Fibroblast of the aortic adventitia (primary cell): ENCODE measurements around the gene WBP1L. TPM values are rescaled to one million over a fixed set of nuclear protein-coding genes. Genes with fewer than 3 reads are reported as not detected.

ENCODE experiments used
- DNase-seq: peaks from one replicate; pipeline ENCODE4 v3.0.0-alpha.2; 2010; ENCODE audit warnings: low read depth
- H3K4me3 ChIP-seq: 2 replicates; pipeline ENCODE4 v1.5.1; 2011; ENCODE audit warnings: low read depth, mild to moderate bottlenecking, control low read depth, low read length, moderate library complexity
- CTCF ChIP-seq: IDR thresholded peaks from 2 replicates; pipeline ENCODE4 v1.5.1; 2011; ENCODE audit warnings: mild to moderate bottlenecking, low read length, control low read depth, inconsistent platforms; ENCODE audit not compliant: insufficient read depth
- total RNA-seq: library from RNA; depleted of rRNA; stranded (reverse); fragments of >200 nt; gene quantifications from 2 replicates; pipeline ENCODE4 v1.2.3, GENCODE V29; 2012; ENCODE audit warnings: low replicate concordance

The WBP1L gene
- total RNA-seq, 1 donor = 76.1 TPM

DNA sequence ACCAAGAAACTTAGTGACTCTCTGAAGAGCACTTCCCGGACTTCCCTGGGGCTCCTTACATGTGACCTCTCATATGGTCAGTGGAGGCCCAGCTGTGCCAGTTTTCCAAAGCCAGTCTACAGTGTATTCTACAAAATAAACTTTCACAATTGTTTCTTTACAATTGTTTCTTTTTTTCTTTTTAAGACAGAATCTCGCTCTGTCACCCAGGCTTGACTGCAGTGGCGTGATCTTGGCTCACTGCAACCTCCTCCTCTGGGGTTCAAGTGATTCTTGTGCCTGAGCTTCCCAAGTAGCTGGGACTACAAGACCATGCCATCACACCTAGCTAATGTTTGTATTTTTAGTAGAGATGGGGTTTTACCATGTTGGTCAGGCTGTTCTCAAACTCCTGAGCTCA, 67.6 kb downstream of the WBP1L start:
- TF ChIP-seq CTCF = no peak
- DNase-seq = no peak
- H3K4me3 ChIP-seq = no peak overlapping the region

- TF ChIP-seq CTCF = no peak
- no peak for DNase-seq
- no peak overlapping the region for H3K4me3 ChIP-seq
These were observed 68.6 kb downstream of the WBP1L start for GRCh38 chr10:102812231-102812876.

GRCh38 chr10:102813017-102813541, 69.3 kb downstream of the WBP1L start:
- no peak overlapping the region for H3K4me3 ChIP-seq
- no peak for DNase-seq
- no peak for TF ChIP-seq CTCF

DNA sequence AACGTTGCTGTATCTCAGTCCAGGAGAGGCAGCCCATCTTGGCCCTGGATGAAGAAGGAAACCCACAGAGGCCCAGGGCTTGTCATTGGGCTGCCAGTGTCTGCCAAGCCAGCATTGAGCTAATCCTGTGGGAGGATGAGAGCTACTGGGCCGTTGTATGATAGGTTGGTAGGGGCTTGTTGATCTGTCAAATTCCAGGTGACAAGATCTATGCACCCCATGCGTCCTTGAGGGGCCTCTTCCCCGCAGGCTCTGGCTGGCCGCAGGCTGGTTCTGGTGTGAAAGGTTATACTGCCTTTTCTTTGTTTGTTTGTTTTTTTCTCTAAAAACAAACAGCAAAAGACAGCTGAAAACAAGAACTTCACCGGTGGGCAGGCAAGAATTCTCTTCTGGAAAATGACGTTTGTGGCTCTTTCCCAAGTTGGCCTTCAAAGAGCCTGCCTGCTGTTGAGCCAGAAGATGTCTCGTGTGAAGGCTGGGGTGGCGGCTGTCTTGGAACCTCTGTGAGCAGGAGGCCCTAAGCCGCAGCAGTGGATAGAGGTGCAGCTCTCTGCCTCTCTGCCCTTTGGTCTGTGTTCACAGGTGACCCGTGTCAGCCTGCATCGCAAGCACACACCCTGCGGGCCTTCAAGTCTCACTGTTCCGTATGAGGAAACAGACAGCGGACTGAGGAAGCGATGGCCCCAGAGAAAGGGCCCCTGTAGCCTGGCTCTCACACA, 70.1 kb downstream of the WBP1L start:
- peak; percentile 89 for DNase-seq
- no peak overlapping the region for H3K4me3 ChIP-seq

DNA sequence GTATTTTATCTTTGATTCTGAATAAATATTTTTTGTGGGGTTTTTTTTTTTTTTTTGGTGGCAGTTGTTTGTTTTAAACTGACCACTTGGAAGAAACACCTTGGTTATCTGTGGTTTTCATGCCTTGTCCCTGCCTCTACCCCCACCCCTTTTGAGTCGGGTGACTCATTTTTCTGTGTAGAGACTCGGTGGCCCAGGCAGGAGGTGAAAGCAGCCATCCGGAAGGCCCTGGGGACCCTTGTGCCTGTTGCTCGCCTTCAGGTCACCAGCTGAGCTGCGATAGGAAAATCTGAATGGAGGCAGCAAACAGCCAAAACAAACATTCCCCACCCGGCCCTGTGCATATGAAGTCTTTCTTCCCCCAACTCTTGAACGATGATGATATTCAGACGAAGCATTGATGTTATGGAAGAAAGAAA, 70.7 kb downstream of the WBP1L start:
- TF ChIP-seq CTCF = no peak
- no peak overlapping the region for H3K4me3 ChIP-seq
- DNase-seq = peak; percentile 71

More for the DNA sequence above, 70.1 kb downstream of the WBP1L start:
- TF ChIP-seq CTCF = no peak

DNA sequence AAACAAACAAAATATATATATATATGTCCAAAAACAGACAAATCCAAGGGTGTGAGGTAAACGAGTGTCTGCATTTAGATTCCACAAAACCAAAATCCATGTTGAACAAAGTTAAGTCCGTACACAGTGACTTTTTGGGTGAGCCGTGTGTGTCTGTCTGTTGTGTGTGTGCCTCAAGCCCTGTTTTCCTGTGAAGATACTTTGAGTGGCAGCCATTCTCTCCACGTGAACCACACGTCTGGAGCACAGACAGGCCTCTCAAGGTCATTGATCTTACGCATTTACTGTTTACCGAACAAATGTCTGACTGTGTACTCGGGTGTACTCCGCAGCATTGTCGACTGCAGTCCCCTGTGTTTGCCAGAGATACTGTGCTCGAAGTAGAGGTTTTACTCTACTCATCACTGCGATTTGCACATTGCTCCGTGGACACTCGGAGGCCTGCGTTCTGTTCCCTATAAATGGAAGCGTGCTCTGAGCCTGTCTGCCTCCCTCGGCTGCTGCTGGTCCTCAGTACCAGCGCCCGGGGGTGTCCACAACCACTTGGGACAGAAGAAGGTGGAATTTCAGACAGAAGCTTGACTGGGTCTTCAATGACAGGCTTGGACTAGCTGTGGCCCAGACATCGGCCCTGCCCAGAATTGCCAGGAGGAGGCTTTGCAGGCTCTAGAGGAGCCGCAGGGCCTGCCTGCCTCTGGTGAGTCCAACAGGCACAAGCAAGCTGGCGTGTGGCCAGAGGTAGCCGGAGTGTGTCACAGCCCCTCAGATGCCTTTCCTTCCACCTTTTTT, 71.3 kb downstream of the WBP1L start:
- TF ChIP-seq CTCF = peak; percentile 12
- DNase-seq = peak; percentile 74
- H3K4me3 ChIP-seq = no peak overlapping the region
